ENCODE measurements around the gene GPX2. TPM values are rescaled to one million over a fixed set of nuclear protein-coding genes. Genes with fewer than 3 reads are reported as not detected.

The GPX2 gene
- total and polyA plus RNA-seq, 10 of the 15 experiments (the other 5 are each of a cell fraction or from before 2014, with no cell fraction given): not detected

GRCh38 chr14:64937171-64937820, 5.2 kb downstream of the GPX2 start (continued):
- TF ChIP-seq, protein P1, sequence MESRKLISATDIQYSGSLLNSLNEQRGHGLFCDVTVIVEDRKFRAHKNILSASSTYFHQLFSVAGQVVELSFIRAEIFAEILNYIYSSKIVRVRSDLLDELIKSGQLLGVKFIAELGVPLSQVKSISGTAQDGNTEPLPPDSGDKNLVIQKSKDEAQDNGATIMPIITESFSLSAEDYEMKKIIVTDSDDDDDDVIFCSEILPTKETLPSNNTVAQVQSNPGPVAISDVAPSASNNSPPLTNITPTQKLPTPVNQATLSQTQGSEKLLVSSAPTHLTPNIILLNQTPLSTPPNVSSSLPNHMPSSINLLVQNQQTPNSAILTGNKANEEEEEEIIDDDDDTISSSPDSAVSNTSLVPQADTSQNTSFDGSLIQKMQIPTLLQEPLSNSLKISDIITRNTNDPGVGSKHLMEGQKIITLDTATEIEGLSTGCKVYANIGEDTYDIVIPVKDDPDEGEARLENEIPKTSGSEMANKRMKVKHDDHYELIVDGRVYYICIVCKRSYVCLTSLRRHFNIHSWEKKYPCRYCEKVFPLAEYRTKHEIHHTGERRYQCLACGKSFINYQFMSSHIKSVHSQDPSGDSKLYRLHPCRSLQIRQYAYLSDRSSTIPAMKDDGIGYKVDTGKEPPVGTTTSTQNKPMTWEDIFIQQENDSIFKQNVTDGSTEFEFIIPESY (IDR thresholded peaks at IDR 0.05): no peak
- TF ChIP-seq TAF1 (IDR thresholded peaks at IDR 0.05; ENCODE audit: borderline replicate concordance, low read depth, low read length) (no peak), E2F8 (IDR thresholded peaks at IDR 0.05; ENCODE audit: low read depth, partially characterized antibody) (no peak), IRF4 (IDR thresholded peaks at IDR 0.05; ENCODE audit: low read depth, low read length) (no peak), POLR2AphosphoS2 (IDR thresholded peaks at IDR 0.05; ENCODE audit: low read depth, low read length) (no peak)

DNA sequence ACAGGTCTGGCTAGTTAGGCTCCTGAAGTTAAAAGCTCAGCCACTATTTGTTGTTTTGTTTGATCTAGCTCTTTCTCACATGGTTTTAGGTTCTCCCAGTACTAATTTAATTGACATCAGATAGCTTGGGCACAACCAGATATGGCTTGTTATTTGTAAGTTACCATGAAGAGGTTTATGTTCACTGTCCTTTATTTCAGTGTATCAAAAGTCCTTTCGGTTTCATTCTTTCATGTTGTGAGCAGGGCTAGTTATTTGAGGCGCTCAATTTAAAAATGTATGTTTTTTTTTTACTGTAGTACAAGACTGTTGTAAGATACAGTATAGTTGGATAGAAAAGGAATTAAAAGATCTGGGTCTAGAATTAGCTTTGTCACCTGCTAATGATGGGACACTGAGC, 7.0 kb downstream of the GPX2 start:
- TF ChIP-seq, protein P2, sequence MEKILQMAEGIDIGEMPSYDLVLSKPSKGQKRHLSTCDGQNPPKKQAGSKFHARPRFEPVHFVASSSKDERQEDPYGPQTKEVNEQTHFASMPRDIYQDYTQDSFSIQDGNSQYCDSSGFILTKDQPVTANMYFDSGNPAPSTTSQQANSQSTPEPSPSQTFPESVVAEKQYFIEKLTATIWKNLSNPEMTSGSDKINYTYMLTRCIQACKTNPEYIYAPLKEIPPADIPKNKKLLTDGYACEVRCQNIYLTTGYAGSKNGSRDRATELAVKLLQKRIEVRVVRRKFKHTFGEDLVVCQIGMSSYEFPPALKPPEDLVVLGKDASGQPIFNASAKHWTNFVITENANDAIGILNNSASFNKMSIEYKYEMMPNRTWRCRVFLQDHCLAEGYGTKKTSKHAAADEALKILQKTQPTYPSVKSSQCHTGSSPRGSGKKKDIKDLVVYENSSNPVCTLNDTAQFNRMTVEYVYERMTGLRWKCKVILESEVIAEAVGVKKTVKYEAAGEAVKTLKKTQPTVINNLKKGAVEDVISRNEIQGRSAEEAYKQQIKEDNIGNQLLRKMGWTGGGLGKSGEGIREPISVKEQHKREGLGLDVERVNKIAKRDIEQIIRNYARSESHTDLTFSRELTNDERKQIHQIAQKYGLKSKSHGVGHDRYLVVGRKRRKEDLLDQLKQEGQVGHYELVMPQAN (conservative IDR thresholded peaks at IDR 0.05): no peak
- TF ChIP-seq USF1 (IDR thresholded peaks at IDR 0.05; ENCODE audit: borderline replicate concordance, extremely low read length, insufficient read depth, low read depth, low read length): no peak
- TF ChIP-seq ZBTB4 (CRISPR knock-in tag; IDR thresholded peaks at IDR 0.05): no peak
- TF ChIP-seq SMARCA5 (IDR thresholded peaks at IDR 0.05): no peak
- POLR2A ChIA-PET: interaction anchor here (1.9 kb wide), 1 partner anchor 17 kb away, joined by 6 read pairs; no protein-coding TSS in a partner anchor
- ATAC-seq: peak; percentile 31; the same call in 1 of the 3 replicates
- RAD21 ChIA-PET (ENCODE audit: unreplicated experiment): interaction anchor here (2.5 kb wide), 1 partner anchor 44 kb away, joined by 10 read pairs; no protein-coding TSS in a partner anchor
- no peak for FAIRE-seq
- Histone ChIP-seq H3K4me2 (ENCODE audit: control insufficient read depth, insufficient read depth) (no peak overlapping the region), H4K20me1 (ENCODE audit: control insufficient read depth, insufficient read depth) (no peaks in the 10 kb centered on the region), H3K27me3 (replicated peaks in 1 of 2; ENCODE audit: control insufficient read depth in 2 of 2, insufficient read depth in 2 of 2, low read length in 1 of 2) (no peaks in the 10 kb centered on the region), H3K4me3 (no peak overlapping the region), H3K9ac (ENCODE audit: control insufficient read depth, insufficient read depth, low read length) (no peak overlapping the region), H3K36me3 (ENCODE audit: control insufficient read depth in 2 of 2, insufficient read depth in 2 of 2, low read length in 1 of 2) (peaks cover 1 to 22% of the 10 kb centered on the region in 2 experiments), H3K79me2 (ENCODE audit: control insufficient read depth, insufficient read depth, low read length) (no peaks in the 10 kb centered on the region; the same call in 1 of the 2 replicates), H3K4me1 (ENCODE audit: control insufficient read depth, insufficient read depth, low read length) (no peaks in the 10 kb centered on the region), H2AFZ (ENCODE audit: control insufficient read depth, low read depth, low read length) (no peak overlapping the region), H3K27ac (ENCODE audit: control insufficient read depth, insufficient read depth) (no peak overlapping the region), H3K9me3 (replicated peaks; ENCODE audit: control insufficient read depth, insufficient read depth, low read length) (no peaks in the 10 kb centered on the region)
- SMC1A ChIA-PET (ENCODE audit: uncharacterized antibody, unreplicated experiment): interaction anchor here (1.0 to 2.4 kb wide), 6 partner anchors 9 to 112 kb away, joined by 3 to 25 read pairs (median 6); no protein-coding TSS in a partner anchor
- DNase-seq (ENCODE audit: low read depth, low spot score): no peak
- no TSS peak for BruUV-seq (replicated peaks)
- 94% methylated on average over 2 of the region's 2 CpGs for WGBS (ENCODE audit: insufficient coverage, insufficient replicate concordance, low lambda C conversion rate, missing lambda C conversion rate)
- intact Hi-C loops (cut with micrococcal nuclease; ENCODE audit: unreplicated experiment) (no loop called here), in situ Hi-C loops (cut with MboI) (no loop called here)
- CTCF ChIA-PET: interaction anchor here (1.0 to 2.2 kb wide), 6 partner anchors 17 to 537 kb away, joined by 3 to 15 read pairs (median 3); no protein-coding TSS in a partner anchor

Measured in GM12878 (cell line).